ENCODE data around the gene CNIH3. TPM values are rescaled to one million over a fixed set of nuclear protein-coding genes. Genes with fewer than 3 reads are reported as not detected.

CNIH3 gene
- total and polyA plus RNA-seq, 2 of the 4 experiments (the other 2 are of a cell fraction) = 2.0 to 2.9 TPM

GRCh38 chr1:224696891-224697765 lies 81.0 kb downstream of the CNIH3 start (continued):
- TF ChIP-seq CTCF (conservative IDR thresholded peaks at IDR 0.05; ENCODE audit: low read depth, low read length) = no peak

DNA sequence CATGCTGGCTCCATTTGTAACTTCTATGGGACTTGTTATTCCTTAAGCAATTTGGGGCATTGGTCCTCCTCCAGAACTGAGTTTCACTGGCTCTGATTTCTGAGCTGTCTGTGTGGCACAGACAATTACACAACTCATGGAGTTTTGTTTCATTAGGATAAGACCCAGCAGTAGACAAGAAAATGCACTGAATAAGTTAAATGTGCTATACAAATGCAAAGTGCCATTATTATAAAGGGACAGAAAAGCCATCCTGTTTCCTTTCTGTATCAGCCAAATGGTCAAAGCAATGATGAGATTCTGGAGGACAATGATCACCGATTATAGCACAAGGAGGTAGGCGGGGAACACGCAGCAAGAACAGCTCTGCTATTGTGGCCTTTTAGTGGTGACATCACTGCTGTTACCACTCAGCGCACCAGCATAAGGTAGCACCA lies 81.9 kb downstream of the CNIH3 start:
- BruUV-seq (replicated peaks) = no TSS peak
- peaks cover 3% of the 10 kb centered on the region; the same call in 1 of the 2 replicates for H3K9me1 ChIP-seq (ENCODE audit: insufficient read depth, low read length)
- intact Hi-C loops (cut with micrococcal nuclease) = no loop called here
- no peak for ATAC-seq (ENCODE audit: low read depth)
- H2AK9ac ChIP-seq (replicated peaks; ENCODE audit: low read depth, low read length, poor library complexity) = no peak overlapping the region
- no peak overlapping the region; a peak in 1 of 4 replicates for H4K8ac ChIP-seq (ENCODE audit: low read depth in 2 of 2, low read length in 2 of 2)
- no peak for DNase-seq
- H3K27me3 ChIP-seq (ENCODE audit: control insufficient read depth, insufficient read depth, low read length) = no peaks in the 10 kb centered on the region; the same call in 1 of the 2 replicates
- H2BK5ac ChIP-seq (ENCODE audit: low read depth, low read length, poor library complexity, severe bottlenecking) = no peak overlapping the region
- H3K79me1 ChIP-seq (ENCODE audit: low read depth in 1 of 2, low read length in 2 of 2) = peaks cover 0 to 3% of the 10 kb centered on the region in 2 experiments; a peak in 1 of 4 replicates
- dilution Hi-C loops (cut with HindIII; ENCODE audit: low sequenced_read_pairs, unreplicated experiment) = no loop called here
- no peak overlapping the region for H3K4me2 ChIP-seq (ENCODE audit: low read depth, low read length)
- POLR2A ChIA-PET (ENCODE audit: unreplicated experiment) = no interaction called here
- no peaks in the 10 kb centered on the region for H3K9me3 ChIP-seq (ENCODE audit: control insufficient read depth, insufficient read depth, low read length)
- H2AK5ac ChIP-seq (ENCODE audit: low read depth, low read length) = peak overlapping the region; percentile 72
- no peak overlapping the region for H3K27ac ChIP-seq (ENCODE audit: insufficient read depth, low read length)
- no peaks in the 10 kb centered on the region for H3K36me3 ChIP-seq (ENCODE audit: control insufficient read depth, insufficient read depth, low read length)
- H3K4me1 ChIP-seq (ENCODE audit: control insufficient read depth, insufficient read depth, low read length) = no peaks in the 10 kb centered on the region
- in situ Hi-C loops (cut with MboI; ENCODE audit: low sequenced_read_pairs) = no loop called here
- no peak overlapping the region for H4K5ac ChIP-seq (ENCODE audit: low read depth, low read length)
- H3K56ac ChIP-seq (ENCODE audit: extremely low read depth, insufficient read depth, low read length) = no peak overlapping the region
- H3K4ac ChIP-seq (ENCODE audit: low read depth, low read length) = no peak overlapping the region
- no peak overlapping the region for H4K91ac ChIP-seq (ENCODE audit: insufficient read depth, low read depth, low read length)
- H3K18ac ChIP-seq (ENCODE audit: low read depth, low read length) = no peak overlapping the region
- H2BK15ac ChIP-seq (ENCODE audit: low read depth, low read length) = no peak overlapping the region; the same call in 2 of the 3 replicates
- peak overlapping the region; percentile 41; the same call in 1 of the 2 replicates for H2BK120ac ChIP-seq (ENCODE audit: low read depth, low read length)
- no peak overlapping the region for H3K14ac ChIP-seq (replicated peaks; ENCODE audit: low read depth, low read length)
- no peak overlapping the region for H3K9ac ChIP-seq (ENCODE audit: low read depth, low read length)
- H2BK20ac ChIP-seq (ENCODE audit: low read depth, low read length) = peak overlapping the region; percentile 33; the same call in 1 of the 2 replicates
- H3K23ac ChIP-seq (ENCODE audit: low read depth, low read length) = no peak overlapping the region
- CTCF ChIA-PET = no interaction called here
- H4K20me1 ChIP-seq (ENCODE audit: insufficient read depth, low read length) = no peaks in the 10 kb centered on the region
- no peak overlapping the region for H2AFZ ChIP-seq (replicated peaks; ENCODE audit: low read length, poor library complexity)
- H3K4me3 ChIP-seq (ENCODE audit: insufficient read depth, low read depth, low read length) = no peak overlapping the region
- no CpG with 5 or more reads among the region's 4 CpGs for WGBS, 2 experiments (ENCODE audit: extremely low coverage in 2 of 2, insufficient read length in 1 of 2)
- no peak for TF ChIP-seq MXI1 (IDR thresholded peaks at IDR 0.05; ENCODE audit: borderline replicate concordance, low read depth, low read length)
- no peak for TF ChIP-seq RCOR1 (IDR thresholded peaks at IDR 0.05; ENCODE audit: insufficient replicate concordance, low read length)
- TF ChIP-seq CEBPB (IDR thresholded peaks at IDR 0.05; ENCODE audit: low read depth, low read length) = no peak
- TF ChIP-seq SMC3 (IDR thresholded peaks at IDR 0.05; ENCODE audit: low read depth, low read length) = no peak
- TF ChIP-seq MAZ (IDR thresholded peaks at IDR 0.05; ENCODE audit: borderline replicate concordance, low read depth, low read length) = no peak
- no peak for TF ChIP-seq RFX5 (IDR thresholded peaks at IDR 0.05; ENCODE audit: low read depth, low read length)
- TF ChIP-seq, protein P1, sequence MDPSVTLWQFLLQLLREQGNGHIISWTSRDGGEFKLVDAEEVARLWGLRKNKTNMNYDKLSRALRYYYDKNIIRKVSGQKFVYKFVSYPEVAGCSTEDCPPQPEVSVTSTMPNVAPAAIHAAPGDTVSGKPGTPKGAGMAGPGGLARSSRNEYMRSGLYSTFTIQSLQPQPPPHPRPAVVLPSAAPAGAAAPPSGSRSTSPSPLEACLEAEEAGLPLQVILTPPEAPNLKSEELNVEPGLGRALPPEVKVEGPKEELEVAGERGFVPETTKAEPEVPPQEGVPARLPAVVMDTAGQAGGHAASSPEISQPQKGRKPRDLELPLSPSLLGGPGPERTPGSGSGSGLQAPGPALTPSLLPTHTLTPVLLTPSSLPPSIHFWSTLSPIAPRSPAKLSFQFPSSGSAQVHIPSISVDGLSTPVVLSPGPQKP (IDR thresholded peaks at IDR 0.05; ENCODE audit: borderline replicate concordance, low read depth, low read length) = no peak
- TF ChIP-seq BHLHE40 (IDR thresholded peaks at IDR 0.05; ENCODE audit: low read depth, low read length) = no peak
- no peak for TF ChIP-seq MAFK (IDR thresholded peaks at IDR 0.05; ENCODE audit: low read depth, low read length)
- TF ChIP-seq RAD21 (IDR thresholded peaks at IDR 0.05; ENCODE audit: low read length) = no peak
- no peak for TF ChIP-seq CHD1 (IDR thresholded peaks at IDR 0.05; ENCODE audit: low read depth, low read length)
- TF ChIP-seq NFE2L2 (IDR thresholded peaks at IDR 0.05; ENCODE audit: low read depth, low read length) = no peak

Data from IMR-90 (cell line).